HG03442 (cell line): Measurements from ENCODE around the gene TUBB4A.
A peak's percentile ranks its signal among the peaks of the same experiment; 100 is the strongest.

ENCODE experiments used
- ATAC-seq: cut with Tn5 transposase; IDR thresholded peaks from one replicate; pipeline ENCODE4 v1.9.1; 2021; ENCODE audit warnings: mild to moderate bottlenecking, moderate library complexity; ENCODE audit not compliant: unreplicated experiment

The TUBB4A gene

GRCh38 chr19:6498294-6499036, 3.6 kb downstream of the TUBB4A start:
- no peak for ATAC-seq

- ATAC-seq: no peak
These were observed 6.2 kb downstream of the TUBB4A start for GRCh38 chr19:6495947-6496346.

- no peak for ATAC-seq
These were observed 7.6 kb downstream of the TUBB4A start for GRCh38 chr19:6494438-6495036.

- ATAC-seq: no peak
These were observed 10.1 kb downstream of the TUBB4A start for GRCh38 chr19:6491802-6492592.

GRCh38 chr19:6490134-6490533, 12.0 kb downstream of the TUBB4A start:
- no peak for ATAC-seq

- no peak for ATAC-seq
These were observed 12.6 kb downstream of the TUBB4A start for GRCh38 chr19:6489278-6490061.

GRCh38 chr19:6484831-6485230, 17.3 kb downstream of the TUBB4A start:
- ATAC-seq: no peak

GRCh38 chr19:6484230-6484629, 17.9 kb downstream of the TUBB4A start:
- ATAC-seq: no peak

- no peak for ATAC-seq
These were observed 18.9 kb downstream of the TUBB4A start for GRCh38 chr19:6483235-6483634.

GRCh38 chr19:6482343-6482686, 19.8 kb downstream of the TUBB4A start:
- no peak for ATAC-seq

- ATAC-seq: peak; percentile 54
These were observed 20.4 kb downstream of the TUBB4A start, which contains the start of gene DENND1C for GRCh38 chr19:6481541-6482342. DENND1C (minus strand) TSS chr19:6481787; CDS start chr19:6481695, 92 bp downstream.

GRCh38 chr19:6480848-6481415, 21.2 kb downstream of the TUBB4A start:
- no peak for ATAC-seq

- ATAC-seq: no peak
These were observed 22.2 kb downstream of the TUBB4A start for GRCh38 chr19:6479836-6480398.

- ATAC-seq: no peak
These were observed 23.3 kb downstream of the TUBB4A start for GRCh38 chr19:6478815-6479214.

GRCh38 chr19:6476896-6477431, 25.1 kb downstream of the TUBB4A start:
- no peak for ATAC-seq

GRCh38 chr19:6476155-6476895, 25.8 kb downstream of the TUBB4A start:
- no peak for ATAC-seq

- no peak for ATAC-seq
These were observed 26.6 kb downstream of the TUBB4A start for GRCh38 chr19:6475321-6476108.

- ATAC-seq: no peak
These were observed 28.5 kb downstream of the TUBB4A start for GRCh38 chr19:6473647-6474046.
